ENCODE results near the gene SLC38A2. TPM values are rescaled to one million over a fixed set of nuclear protein-coding genes. Genes with fewer than 3 reads are reported as not detected.

SLC38A2 gene
- total and polyA plus RNA-seq, 2 of the 4 experiments (the other 2 are of a cell fraction) = 313 to 881 TPM

GRCh38 chr12:46354802-46355199, 17.8 kb downstream of the SLC38A2 start:
- H2BK5ac ChIP-seq (ENCODE audit: low read depth, low read length, poor library complexity, severe bottlenecking) = no peak overlapping the region
- peaks cover 0 to 8% of the 10 kb centered on the region in 2 experiments; a peak in 2 of 4 replicates for H3K79me1 ChIP-seq (ENCODE audit: low read depth in 1 of 2, low read length in 2 of 2)
- H3K4me2 ChIP-seq (ENCODE audit: low read depth, low read length) = no peak overlapping the region
- H4K20me1 ChIP-seq (ENCODE audit: insufficient read depth, low read length) = peaks cover 33% of the 10 kb centered on the region
- ATAC-seq (ENCODE audit: low read depth) = no peak
- no peak overlapping the region for H2AK9ac ChIP-seq (replicated peaks; ENCODE audit: low read depth, low read length, poor library complexity)
- no peaks in the 10 kb centered on the region for H3K9me1 ChIP-seq (ENCODE audit: insufficient read depth, low read length)
- no peaks in the 10 kb centered on the region for H3K27me3 ChIP-seq (ENCODE audit: control insufficient read depth, insufficient read depth, low read length)
- H3K36me3 ChIP-seq (ENCODE audit: control insufficient read depth, insufficient read depth, low read length) = peaks cover 9% of the 10 kb centered on the region
- H3K9ac ChIP-seq (ENCODE audit: low read depth, low read length) = no peak overlapping the region
- no peak overlapping the region for H3K23ac ChIP-seq (ENCODE audit: low read depth, low read length)
- intact Hi-C loops (cut with micrococcal nuclease) (loop anchor here (1.0 to 10.0 kb wide), 3 partner anchors 170 to 362 kb away; partner anchors contain the start of gene SCAF11), in situ Hi-C loops (cut with MboI; ENCODE audit: low sequenced_read_pairs) (loop anchor here (10.0 kb wide), 2 partner anchors 200 to 660 kb away; no protein-coding TSS in a partner anchor), dilution Hi-C loops (cut with HindIII; ENCODE audit: low sequenced_read_pairs, unreplicated experiment) (no loop called here)
- no peak overlapping the region for H3K27ac ChIP-seq (ENCODE audit: insufficient read depth, low read length)
- H3K14ac ChIP-seq (replicated peaks; ENCODE audit: low read depth, low read length) = no peak overlapping the region
- TF ChIP-seq FOS (IDR thresholded peaks at IDR 0.05; ENCODE audit: low read depth, low read length) (no peak), MAZ (IDR thresholded peaks at IDR 0.05; ENCODE audit: borderline replicate concordance, low read depth, low read length) (no peak), CEBPB (IDR thresholded peaks at IDR 0.05; ENCODE audit: low read depth, low read length) (no peak), SMC3 (IDR thresholded peaks at IDR 0.05; ENCODE audit: low read depth, low read length) (no peak), ELK1 (IDR thresholded peaks at IDR 0.05; ENCODE audit: borderline replicate concordance, low read depth, low read length) (no peak), RCOR1 (IDR thresholded peaks at IDR 0.05; ENCODE audit: insufficient replicate concordance, low read length) (no peak), MAFK (IDR thresholded peaks at IDR 0.05; ENCODE audit: low read depth, low read length) (no peak), MXI1 (IDR thresholded peaks at IDR 0.05; ENCODE audit: borderline replicate concordance, low read depth, low read length) (no peak), CTCF (conservative IDR thresholded peaks at IDR 0.05; ENCODE audit: low read depth, low read length) (no peak), NFE2L2 (IDR thresholded peaks at IDR 0.05; ENCODE audit: low read depth, low read length) (no peak), CHD1 (IDR thresholded peaks at IDR 0.05; ENCODE audit: low read depth, low read length) (no peak), RFX5 (IDR thresholded peaks at IDR 0.05; ENCODE audit: low read depth, low read length) (no peak), POLR2A (IDR thresholded peaks at IDR 0.05; ENCODE audit: low read depth, low read length) (no peak), BHLHE40 (IDR thresholded peaks at IDR 0.05; ENCODE audit: low read depth, low read length) (no peak)
- peaks cover 3% of the 10 kb centered on the region for H3K4me1 ChIP-seq (ENCODE audit: control insufficient read depth, insufficient read depth, low read length)
- no peak overlapping the region for H3K56ac ChIP-seq (ENCODE audit: extremely low read depth, insufficient read depth, low read length)
- DNase-seq = no peak
- no peak overlapping the region for H3K4me3 ChIP-seq (ENCODE audit: insufficient read depth, low read depth, low read length)
- H2AFZ ChIP-seq (replicated peaks; ENCODE audit: low read length, poor library complexity) = no peak overlapping the region
- H3K18ac ChIP-seq (ENCODE audit: low read depth, low read length) = no peak overlapping the region
- POLR2A ChIA-PET (ENCODE audit: unreplicated experiment) = no interaction called here
- no peak overlapping the region for H2BK120ac ChIP-seq (ENCODE audit: low read depth, low read length)
- BruUV-seq (replicated peaks) = no TSS peak
- no peak overlapping the region for H2BK20ac ChIP-seq (ENCODE audit: low read depth, low read length)
- no CpG with 5 or more reads among the region's 1 CpG for WGBS, 2 experiments (ENCODE audit: extremely low coverage in 2 of 2, insufficient read length in 1 of 2)
- no peak overlapping the region for H2BK15ac ChIP-seq (ENCODE audit: low read depth, low read length)
- no peak overlapping the region for H2AK5ac ChIP-seq (ENCODE audit: low read depth, low read length)
- no peak overlapping the region for H4K8ac ChIP-seq (ENCODE audit: low read depth in 2 of 2, low read length in 2 of 2)
- CTCF ChIA-PET = no interaction called here
- no peaks in the 10 kb centered on the region for H3K9me3 ChIP-seq (ENCODE audit: control insufficient read depth, insufficient read depth, low read length)
- H4K91ac ChIP-seq (ENCODE audit: insufficient read depth, low read depth, low read length) = no peak overlapping the region
- H3K4ac ChIP-seq (ENCODE audit: low read depth, low read length) = no peak overlapping the region
- H4K5ac ChIP-seq (ENCODE audit: low read depth, low read length) = no peak overlapping the region

Data from IMR-90 (cell line).